ENCODE measurements around the gene PLCH1.

PLCH1 gene

GRCh38 chr3:155497930-155498647 lies 246.8 kb downstream of the PLCH1 start:
- peak overlapping the region in 1 of 21 experiments; percentile 29 for H3K27ac ChIP-seq

GRCh38 chr3:155496206-155496605 lies 248.7 kb downstream of the PLCH1 start:
- no peak overlapping the region for H3K27ac ChIP-seq
- no peak overlapping the region for H3K4me3 ChIP-seq

More at GRCh38 chr3:155497930-155498647, 246.8 kb downstream of the PLCH1 start:
- no peak overlapping the region for H3K4me3 ChIP-seq

GRCh38 chr3:155495387-155495786 lies 249.5 kb downstream of the PLCH1 start:
- H3K4me3 ChIP-seq = no peak overlapping the region
- H3K27ac ChIP-seq = no peak overlapping the region

- H3K27ac ChIP-seq = no peak overlapping the region
- no peak overlapping the region for H3K4me3 ChIP-seq
Measured at GRCh38 chr3:155494332-155494731, 250.5 kb downstream of the PLCH1 start.

GRCh38 chr3:155492841-155493240 lies 252.0 kb downstream of the PLCH1 start:
- no peak overlapping the region for H3K4me3 ChIP-seq

GRCh38 chr3:155491696-155492095 lies 253.2 kb downstream of the PLCH1 start:
- H3K4me3 ChIP-seq = no peak overlapping the region
- no peak overlapping the region for H3K27ac ChIP-seq

More at GRCh38 chr3:155492841-155493240, 252.0 kb downstream of the PLCH1 start:
- H3K27ac ChIP-seq = no peak overlapping the region

GRCh38 chr3:155488671-155489070 lies 256.2 kb downstream of the PLCH1 start:
- Histone ChIP-seq H3K4me3 (no peak overlapping the region), H3K27ac (no peak overlapping the region)

GRCh38 chr3:155485897-155486296 lies 259.0 kb downstream of the PLCH1 start:
- Histone ChIP-seq H3K27ac (no peak overlapping the region), H3K4me3 (no peak overlapping the region)

GRCh38 chr3:155481591-155481990 lies 263.3 kb downstream of the PLCH1 start:
- Histone ChIP-seq H3K4me3 (no peak overlapping the region), H3K27ac (no peak overlapping the region)

GRCh38 chr3:155481089-155481488 lies 263.8 kb downstream of the PLCH1 start:
- H3K27ac ChIP-seq = no peak overlapping the region
- H3K4me3 ChIP-seq = no peak overlapping the region

GRCh38 chr3:155465664-155466063 lies 279.2 kb downstream of the PLCH1 start:
- no peak overlapping the region for H3K4me3 ChIP-seq
- no peak overlapping the region for H3K27ac ChIP-seq

- no peak overlapping the region for H3K4me3 ChIP-seq
- H3K27ac ChIP-seq = no peak overlapping the region
Measured at GRCh38 chr3:155462672-155463071, 282.2 kb downstream of the PLCH1 start.

- H3K27ac ChIP-seq = no peak overlapping the region
Measured at GRCh38 chr3:155457591-155457990, 287.3 kb downstream of the PLCH1 start.

GRCh38 chr3:155455765-155456164 lies 289.1 kb downstream of the PLCH1 start:
- H3K27ac ChIP-seq = no peak overlapping the region

More at GRCh38 chr3:155457591-155457990, 287.3 kb downstream of the PLCH1 start:
- H3K4me3 ChIP-seq = no peak overlapping the region

GRCh38 chr3:155453512-155453911 lies 291.4 kb downstream of the PLCH1 start:
- Histone ChIP-seq H3K4me3 (no peak overlapping the region), H3K27ac (no peak overlapping the region)

More at GRCh38 chr3:155455765-155456164, 289.1 kb downstream of the PLCH1 start:
- no peak overlapping the region for H3K4me3 ChIP-seq

- no peak overlapping the region for H3K27ac ChIP-seq
Measured at GRCh38 chr3:155449613-155450267, 295.1 kb downstream of the PLCH1 start.

GRCh38 chr3:155448531-155448930 lies 296.3 kb downstream of the PLCH1 start:
- Histone ChIP-seq H3K27ac (no peak overlapping the region), H3K4me3 (no peak overlapping the region)

More at GRCh38 chr3:155449613-155450267, 295.1 kb downstream of the PLCH1 start:
- no peak overlapping the region for H3K4me3 ChIP-seq

- Histone ChIP-seq H3K4me3 (no peak overlapping the region), H3K27ac (no peak overlapping the region)
Measured at GRCh38 chr3:155446366-155446765, 298.5 kb downstream of the PLCH1 start.

- H3K27ac ChIP-seq = no peak overlapping the region
- H3K4me3 ChIP-seq = no peak overlapping the region
Measured at GRCh38 chr3:155444771-155445170, 300.1 kb downstream of the PLCH1 start.

- no peak overlapping the region for H3K4me3 ChIP-seq
- no peak overlapping the region for H3K27ac ChIP-seq
Measured at GRCh38 chr3:155443815-155444214, 301.1 kb downstream of the PLCH1 start.

GRCh38 chr3:155442072-155442471 lies 302.8 kb downstream of the PLCH1 start:
- Histone ChIP-seq H3K27ac (no peak overlapping the region), H3K4me3 (no peak overlapping the region)

All from skin epidermis (tissue), 12 donors.